Natural killer cell (primary cell): ENCODE data around the gene LRRC61. TPM values are rescaled to one million over a fixed set of nuclear protein-coding genes. Genes with fewer than 3 reads are reported as not detected.

ENCODE experiments used
- ATAC-seq, 3 donors: fragments of 150-1000 bp in 2 of 3; fragments of 200-7000 bp in 1 of 3; cut with Tn5 transposase; 1 replicate in 1 of 3; 2 replicates in 2 of 3; pipeline ENCODE4 v1.10.0; 2021; ENCODE audit warnings: mild to moderate bottlenecking in 2 of 3, moderate library complexity in 2 of 3
- DNase-seq, 2 donors: peaks; one replicate each; pipeline versions ENCODE4 v3.0.0 to v3.0.0-alpha.2; 2013 to 2021; ENCODE audit warnings: mixed read lengths in 1 of 2
- H3K27ac ChIP-seq: one replicate; pipeline ENCODE4 v1.5.1; 2013; ENCODE audit warnings: mild to moderate bottlenecking, low read length
- H3K27me3 ChIP-seq: one replicate; pipeline ENCODE4 v1.6.1; 2013; ENCODE audit warnings: low read length; ENCODE audit not compliant: control insufficient read depth, insufficient read depth
- H3K36me3 ChIP-seq: one replicate; pipeline ENCODE4 v1.6.1; 2013; ENCODE audit warnings: low read length; ENCODE audit not compliant: control insufficient read depth, insufficient read depth
- H3K4me1 ChIP-seq: one replicate; pipeline ENCODE4 v1.6.1; 2013; ENCODE audit warnings: low read length; ENCODE audit not compliant: control insufficient read depth, insufficient read depth
- H3K4me3 ChIP-seq: one replicate; pipeline ENCODE4 v1.5.1; 2013; ENCODE audit warnings: low read length
- H3K9me3 ChIP-seq: one replicate; pipeline ENCODE4 v1.6.1; 2013; ENCODE audit warnings: low read length; ENCODE audit not compliant: control insufficient read depth, insufficient read depth
- H3K27ac Mint-ChIP-seq, 2 donors: one replicate each; pipeline ENCODE4 v1.8.0; 2022; ENCODE audit warnings: mild to moderate bottlenecking in 2 of 2, mixed read lengths in 2 of 2, moderate library complexity in 1 of 2
- H3K27me3 Mint-ChIP-seq, 2 donors: one replicate each; pipeline ENCODE4 v1.8.0; 2022; ENCODE audit warnings: low read depth in 2 of 2, mixed read lengths in 2 of 2
- H3K36me3 Mint-ChIP-seq: one replicate; pipeline ENCODE4 v1.8.0; 2022; ENCODE audit warnings: mixed read lengths
- H3K4me1 Mint-ChIP-seq, 2 donors: one replicate each; pipeline ENCODE4 v1.8.0; 2022; ENCODE audit warnings: mixed read lengths in 2 of 2
- H3K4me3 Mint-ChIP-seq: one replicate; pipeline ENCODE4 v1.8.0; 2022; ENCODE audit warnings: mild to moderate bottlenecking, moderate library complexity, mixed read lengths
- H3K9me3 Mint-ChIP-seq, 2 donors: one replicate each; pipeline ENCODE4 v1.8.0; 2022; ENCODE audit warnings: mixed read lengths in 2 of 2
- CTCF ChIP-seq: fragments of 200-600 bp; IDR thresholded peaks from one replicate; pipeline ENCODE4 v1.8.0; 2022; ENCODE audit warnings: antibody characterized with exemption
- WGBS: methylation state at CpG from one replicate; pipeline ENCODE4 v1.1.7; 2013; ENCODE audit warnings: missing lambda C conversion rate; ENCODE audit not compliant: insufficient coverage; 5-methylcytosine and 5-hydroxymethylcytosine counted together
- intact Hi-C: fragments of 100-400 bp; cut with micrococcal nuclease; formaldehyde crosslinking; loops from one replicate; pipeline ENCODE4 v1.14.2; 2022
- total RNA-seq, 4 donors: library from RNA; stranded (reverse); fragments of 120-200 nt in 1 of 4; gene quantifications; one replicate each; pipeline versions ENCODE4 v1.2.3 to v1.2.4, GENCODE V29; 2013 to 2022

LRRC61 gene
- total RNA-seq, 3 donors from 2014 or later (not counting 1 experiment from before 2014, with no cell fraction given), result 7.3 to 16.7 (median 13.7) TPM

- Histone ChIP-seq H3K27me3 (no peaks in the 10 kb centered on the region), H3K4me1 (peaks cover 44% of the 10 kb centered on the region), H3K4me3 (peak overlapping the region; percentile 99), H3K9me3 (no peaks in the 10 kb centered on the region), H3K36me3 (peaks cover 20% of the 10 kb centered on the region), H3K27ac (peak overlapping the region; percentile 87)
- Mint-ChIP-seq H3K36me3 (no peaks in the 10 kb centered on the region), H3K27me3 (no peaks in the 10 kb centered on the region), H3K27ac (peak overlapping the region; percentile 74 to 85), H3K4me3 (peak overlapping the region; percentile 96), H3K9me3 (no peaks in the 10 kb centered on the region), H3K4me1 (peaks cover 13 to 41% of the 10 kb centered on the region in 2 donors)
- TF ChIP-seq CTCF, result no peak
- ATAC-seq (peak; percentile 56 to 62 (median 58)), DNase-seq (peak; percentile 30 to 84)
- WGBS, result under 1% methylated on average over 57 of the region's 58 CpGs
- intact Hi-C loops, result loop anchor here (1.0 to 2.0 kb wide), 2 partner anchors 10 to 36 kb away; partner anchors contain the start of gene ZNF775
Observed at GRCh38 chr7:150368884-150369747, 46.0 kb downstream of the LRRC61 start.

GRCh38 chr7:150369748-150370501 lies 46.8 kb downstream of the LRRC61 start:
- no peak for DNase-seq
- H3K4me3 Mint-ChIP-seq, result peak overlapping the region; percentile 96
- H3K9me3 Mint-ChIP-seq, result no peaks in the 10 kb centered on the region
- 51% methylated on average over 23 of the region's 23 CpGs for WGBS
- peak overlapping the region; percentile 74 to 85 for H3K27ac Mint-ChIP-seq
- no peaks in the 10 kb centered on the region for H3K27me3 Mint-ChIP-seq
- TF ChIP-seq CTCF, result no peak
- ATAC-seq, result no peak
- peaks cover 20% of the 10 kb centered on the region for H3K36me3 ChIP-seq
- H3K4me1 Mint-ChIP-seq, result peaks cover 13 to 45% of the 10 kb centered on the region in 2 donors
- peak overlapping the region; percentile 99 for H3K4me3 ChIP-seq
- H3K9me3 ChIP-seq, result no peaks in the 10 kb centered on the region
- peak overlapping the region; percentile 75 for H3K27ac ChIP-seq
- H3K27me3 ChIP-seq, result no peaks in the 10 kb centered on the region
- peaks cover 41% of the 10 kb centered on the region for H3K4me1 ChIP-seq
- intact Hi-C loops, result loop anchor here (1.0 to 2.0 kb wide), 2 partner anchors 9 to 35 kb away; partner anchors contain the start of gene ZNF775
- H3K36me3 Mint-ChIP-seq, result no peaks in the 10 kb centered on the region

- Mint-ChIP-seq H3K4me1 (peaks cover 13 to 45% of the 10 kb centered on the region in 2 donors), H3K27ac (peak overlapping the region; percentile 51 to 85), H3K36me3 (no peaks in the 10 kb centered on the region), H3K4me3 (peak overlapping the region; percentile 96), H3K27me3 (no peaks in the 10 kb centered on the region), H3K9me3 (no peaks in the 10 kb centered on the region)
- TF ChIP-seq CTCF, result no peak
- no peak for DNase-seq
- Histone ChIP-seq H3K36me3 (peaks cover 20% of the 10 kb centered on the region), H3K27ac (no peak overlapping the region), H3K4me3 (no peak overlapping the region), H3K27me3 (no peaks in the 10 kb centered on the region), H3K4me1 (peaks cover 41% of the 10 kb centered on the region), H3K9me3 (no peaks in the 10 kb centered on the region)
- no peak for ATAC-seq
- WGBS, result 89% methylated on average over 3 of the region's 3 CpGs
- intact Hi-C loops, result no loop called here
Observed at GRCh38 chr7:150370612-150371071, 47.5 kb downstream of the LRRC61 start.
